Measurements from ENCODE around the gene ADSS2.

DNA sequence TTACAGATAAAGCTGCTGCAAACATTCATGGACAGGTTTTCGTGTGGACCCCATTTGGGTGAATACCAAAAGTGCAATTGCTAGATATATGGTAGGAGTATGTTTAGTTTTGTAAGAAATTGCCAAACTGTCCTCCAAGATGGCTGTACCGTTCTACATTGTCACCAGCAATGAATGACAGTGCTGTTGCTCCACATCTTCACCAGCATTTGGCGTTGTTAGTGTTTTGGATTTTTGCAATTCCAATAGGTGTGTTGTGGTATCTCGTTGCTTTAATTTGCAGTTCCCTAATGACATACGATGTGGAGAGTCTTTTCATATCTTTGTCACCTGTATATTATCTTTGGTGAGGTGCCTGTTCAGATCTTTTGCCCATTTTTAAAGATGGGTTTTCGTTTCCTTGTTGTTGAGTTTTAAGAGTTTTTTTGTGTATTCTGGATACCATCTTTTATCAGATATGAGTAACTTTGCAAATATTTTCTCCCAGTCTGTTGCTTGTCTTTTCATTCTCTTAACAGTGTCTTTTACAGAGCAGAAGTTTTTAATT, 21.4 kb upstream of the ADSS2 start:
- no peak for TF ChIP-seq POLR2A (IDR thresholded peaks at IDR 0.05)
- TF ChIP-seq, protein P1, sequence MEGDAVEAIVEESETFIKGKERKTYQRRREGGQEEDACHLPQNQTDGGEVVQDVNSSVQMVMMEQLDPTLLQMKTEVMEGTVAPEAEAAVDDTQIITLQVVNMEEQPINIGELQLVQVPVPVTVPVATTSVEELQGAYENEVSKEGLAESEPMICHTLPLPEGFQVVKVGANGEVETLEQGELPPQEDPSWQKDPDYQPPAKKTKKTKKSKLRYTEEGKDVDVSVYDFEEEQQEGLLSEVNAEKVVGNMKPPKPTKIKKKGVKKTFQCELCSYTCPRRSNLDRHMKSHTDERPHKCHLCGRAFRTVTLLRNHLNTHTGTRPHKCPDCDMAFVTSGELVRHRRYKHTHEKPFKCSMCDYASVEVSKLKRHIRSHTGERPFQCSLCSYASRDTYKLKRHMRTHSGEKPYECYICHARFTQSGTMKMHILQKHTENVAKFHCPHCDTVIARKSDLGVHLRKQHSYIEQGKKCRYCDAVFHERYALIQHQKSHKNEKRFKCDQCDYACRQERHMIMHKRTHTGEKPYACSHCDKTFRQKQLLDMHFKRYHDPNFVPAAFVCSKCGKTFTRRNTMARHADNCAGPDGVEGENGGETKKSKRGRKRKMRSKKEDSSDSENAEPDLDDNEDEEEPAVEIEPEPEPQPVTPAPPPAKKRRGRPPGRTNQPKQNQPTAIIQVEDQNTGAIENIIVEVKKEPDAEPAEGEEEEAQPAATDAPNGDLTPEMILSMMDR (IDR thresholded peaks at IDR 0.05): no peak

All from heart left ventricle (tissue), 13 donors.